ENCODE results near the gene TAF9.
"Not testable (repeated sequence)": the region's sequence is repeated elsewhere in the genome, so short reads cannot be mapped to it uniquely, and the experiment has no call there.

The TAF9 gene

DNA sequence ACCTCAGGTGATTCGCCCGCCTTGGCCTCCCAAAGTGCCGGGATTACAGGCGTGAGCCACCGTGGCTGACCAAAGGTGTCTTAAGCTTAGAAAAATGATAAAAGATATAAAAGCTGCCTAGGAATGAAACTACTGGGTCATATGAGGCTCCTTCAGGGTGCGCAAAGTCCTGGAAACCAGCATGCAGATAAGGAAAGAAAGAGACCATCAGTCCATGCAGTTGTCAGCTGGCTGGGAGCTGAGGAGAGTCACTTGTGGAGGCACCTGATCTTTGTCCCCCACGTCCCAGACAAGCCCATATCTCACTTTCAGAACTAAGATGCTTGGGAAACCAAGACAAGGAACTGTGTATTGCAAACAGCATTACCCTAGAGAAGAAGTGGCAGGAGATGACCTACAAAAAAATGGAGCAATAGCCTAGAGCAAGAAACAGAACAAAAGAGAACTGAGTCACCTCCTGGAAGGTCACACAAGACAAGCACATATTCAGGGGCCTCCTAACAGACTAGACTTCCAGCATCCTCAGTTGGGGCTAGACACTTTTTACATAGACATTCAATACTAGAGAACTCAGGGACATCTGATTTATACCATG, 33.9 kb downstream of the TAF9 start:
- DNase-seq, result no peak

GRCh38 chr5:69334793-69335268, 34.5 kb downstream of the TAF9 start:
- DNase-seq, result peak; percentile 3

DNA sequence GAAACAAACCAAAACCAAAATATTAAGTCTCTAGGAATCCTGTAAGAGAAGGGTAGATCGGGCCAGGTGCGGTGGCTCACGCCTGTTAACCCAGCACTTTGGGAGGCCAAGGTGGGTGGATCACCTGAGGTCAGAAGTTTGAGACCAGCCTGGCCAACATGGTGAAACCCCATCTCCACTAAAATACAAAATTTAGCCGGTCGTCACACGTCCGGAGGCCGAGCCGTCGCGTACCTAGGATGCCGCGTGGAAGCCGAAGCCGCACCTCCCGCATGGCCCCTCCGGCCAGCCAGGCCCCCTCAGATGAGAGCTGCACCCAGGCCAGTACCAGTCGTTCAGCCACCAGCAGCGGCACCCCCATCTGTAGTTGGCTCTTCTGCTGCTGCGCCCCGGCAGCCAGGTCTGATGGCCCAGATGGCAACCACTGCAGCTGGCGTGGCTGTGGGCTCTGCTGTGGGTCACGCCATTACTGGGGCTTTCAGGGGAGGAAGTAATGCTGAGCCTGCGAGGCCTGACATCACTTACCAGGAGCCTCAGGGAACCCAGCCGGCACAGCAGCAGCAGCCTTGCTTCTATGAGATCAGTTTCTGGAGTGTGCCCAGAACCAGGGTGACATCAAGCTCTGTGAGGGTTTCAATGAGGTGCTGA, 35.5 kb downstream of the TAF9 start:
- DNase-seq, result not testable (repeated sequence)

DNA sequence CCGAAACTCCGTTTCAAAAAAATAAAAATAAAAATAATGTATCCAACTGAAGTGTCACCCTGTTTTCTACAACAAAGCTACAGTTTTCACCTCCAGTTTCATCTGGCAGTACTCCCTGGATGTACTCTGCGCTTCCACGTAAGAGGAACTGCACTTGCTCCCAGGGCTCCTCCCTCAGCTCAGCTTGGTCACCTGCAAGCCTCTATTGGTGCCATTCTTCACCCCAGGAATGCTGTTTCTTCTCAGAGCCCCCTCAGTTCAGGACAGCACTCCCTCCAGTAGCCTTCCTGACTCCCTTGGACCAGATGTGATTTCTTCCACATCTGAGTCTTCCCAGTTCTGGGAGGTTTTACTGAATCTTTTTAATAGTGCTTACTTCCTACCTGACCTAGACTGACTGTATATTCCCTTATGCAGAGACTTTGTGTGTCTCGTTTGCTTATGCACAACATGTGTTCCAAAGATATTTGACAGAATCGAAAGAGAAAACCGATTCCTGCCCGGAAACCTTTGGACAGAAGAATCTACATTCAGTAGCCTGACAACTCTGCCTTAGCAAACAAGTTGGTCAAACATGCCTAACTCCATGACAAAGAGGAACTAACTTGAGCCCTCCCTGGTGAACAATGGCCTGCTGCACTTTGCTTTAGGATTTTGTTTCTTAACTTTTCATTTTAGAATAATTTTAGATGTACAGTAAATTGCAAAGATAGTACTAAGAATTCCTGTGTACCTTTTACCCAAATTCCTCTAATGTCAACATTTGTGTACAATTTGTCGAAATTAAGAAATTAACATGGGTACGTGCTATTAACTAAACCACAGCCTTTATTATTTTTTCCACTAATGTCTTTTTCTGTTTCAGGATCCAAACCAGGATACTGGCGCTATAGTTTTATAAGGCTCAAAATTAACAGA, 37.5 kb downstream of the TAF9 start:
- DNase-seq, result no peak

- no peak for DNase-seq
Observed at GRCh38 chr5:69329905-69330489, 39.3 kb downstream of the TAF9 start.

- DNase-seq, result no peak
Observed at GRCh38 chr5:69326365-69326764, 43.0 kb downstream of the TAF9 start.

DNA sequence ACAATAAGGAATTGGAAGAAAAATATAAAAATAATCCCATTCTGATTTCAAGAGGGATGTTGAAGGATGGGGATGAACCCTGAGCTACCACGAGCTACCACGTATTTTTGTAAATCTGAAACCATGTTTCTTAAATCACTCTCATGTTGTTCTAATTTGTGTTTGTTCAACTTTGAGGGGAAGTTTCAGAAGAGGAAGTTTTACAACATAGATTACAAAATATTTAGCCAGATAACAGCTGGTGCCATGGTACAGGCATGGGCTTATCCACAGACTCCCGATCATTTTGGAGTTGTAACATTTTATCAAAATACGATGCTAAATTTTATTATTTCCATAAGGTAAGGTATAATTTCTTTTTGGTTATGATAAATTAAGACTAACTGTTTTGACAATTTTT, 51.9 kb downstream of the TAF9 start:
- DNase-seq, result no peak

- no peak for DNase-seq
Observed at GRCh38 chr5:69315972-69316371, 53.3 kb downstream of the TAF9 start.

Measured in NCI-H2171 (cell line).